ENCODE results near the gene KLHL29.

DNA sequence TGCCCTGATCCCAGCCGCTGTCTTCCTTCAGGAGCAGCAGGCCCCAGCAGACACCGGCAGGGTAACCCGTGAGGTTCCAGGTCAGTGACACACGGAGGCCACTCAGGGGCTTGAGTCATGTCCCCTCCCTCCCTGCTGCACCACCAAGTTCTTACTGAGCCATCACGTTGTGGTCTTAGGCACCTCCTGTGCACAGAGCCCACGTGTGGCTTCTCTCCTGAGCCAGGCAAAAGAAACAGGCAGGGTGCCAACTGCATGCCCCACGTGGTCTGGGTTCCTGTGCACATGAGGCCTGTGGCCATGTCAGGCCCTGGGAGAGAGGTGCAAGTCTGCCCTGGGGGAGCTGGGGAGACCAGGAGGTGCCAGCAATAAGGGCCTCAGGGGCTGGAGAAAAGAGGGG, 264.8 kb downstream of the KLHL29 start:
- no peak for TF ChIP-seq CTCF (IDR thresholded peaks at IDR 0.05 in 8 of 11, conservative IDR thresholded peaks at IDR 0.05 in 3 of 11)
- TF ChIP-seq POLR2AphosphoS5 (IDR thresholded peaks at IDR 0.05) = no peak
- no peak for TF ChIP-seq POLR2A (IDR thresholded peaks at IDR 0.05)
